ENCODE results near the gene MPP2.

MPP2 gene

GRCh38 chr17:43907425-43907981 lies at the start of gene MPP2:
Gene MPP2, minus strand, starts transcription at chr17:43907536. Its CDS starts 3,076 bp downstream, at chr17:43904460.
- Histone ChIP-seq H3K36me3 (ENCODE audit: insufficient read depth, low read length) (no peaks in the 10 kb centered on the region), H3K27me3 (ENCODE audit: insufficient read depth, low read length) (peaks cover 4% of the 10 kb centered on the region; the same call in 1 of the 2 replicates), H3K4me3 (ENCODE audit: low read depth, low read length) (peak within 1 kb of the TSS; percentile 87), H3K79me2 (ENCODE audit: control insufficient read depth, insufficient read depth, low read length, unreplicated experiment) (no peaks in the 10 kb centered on the region), H2AFZ (ENCODE audit: low read length, unreplicated experiment) (peak within 1 kb of the TSS; percentile 56), H3K27ac (ENCODE audit: low read depth, low read length) (no peak within 1 kb of the TSS), H3K4me1 (ENCODE audit: control insufficient read depth, insufficient read depth, low read length, unreplicated experiment) (peaks cover 9% of the 10 kb centered on the region)

GRCh38 chr17:43956222-43956621 lies 48.9 kb upstream of the MPP2 start:
- Histone ChIP-seq H3K27ac (ENCODE audit: low read depth, low read length) (no peak overlapping the region), H3K36me3 (ENCODE audit: insufficient read depth, low read length) (no peaks in the 10 kb centered on the region), H3K79me2 (ENCODE audit: control insufficient read depth, insufficient read depth, low read length, unreplicated experiment) (no peaks in the 10 kb centered on the region), H2AFZ (ENCODE audit: low read length, unreplicated experiment) (no peak overlapping the region), H3K27me3 (ENCODE audit: insufficient read depth, low read length) (peaks cover 35% of the 10 kb centered on the region), H3K4me1 (ENCODE audit: control insufficient read depth, insufficient read depth, low read length, unreplicated experiment) (peaks cover 26% of the 10 kb centered on the region), H3K4me3 (ENCODE audit: low read depth, low read length) (no peak overlapping the region)

GRCh38 chr17:43953746-43954145 lies 46.4 kb upstream of the MPP2 start, which contains the start of gene PYY:
Gene PYY, minus strand, starts transcription at chr17:43953940. Its CDS starts 457 bp downstream, at chr17:43953483.
- Histone ChIP-seq H3K4me3 (ENCODE audit: low read depth, low read length) (peak within 1 kb of the TSS; percentile 15; the same call in 1 of the 2 replicates), H3K27ac (ENCODE audit: low read depth, low read length) (no peak within 1 kb of the TSS), H3K4me1 (ENCODE audit: control insufficient read depth, insufficient read depth, low read length, unreplicated experiment) (peaks cover 15% of the 10 kb centered on the region)

GRCh38 chr17:43952724-43953666 lies 45.7 kb upstream of the MPP2 start:
- no peaks in the 10 kb centered on the region for H3K79me2 ChIP-seq (ENCODE audit: control insufficient read depth, insufficient read depth, low read length, unreplicated experiment)
- no peak overlapping the region for H2AFZ ChIP-seq (ENCODE audit: low read length, unreplicated experiment)
- H3K4me1 ChIP-seq (ENCODE audit: control insufficient read depth, insufficient read depth, low read length, unreplicated experiment) = peaks cover 10% of the 10 kb centered on the region
- H3K27ac ChIP-seq (ENCODE audit: low read depth, low read length) = no peak overlapping the region
- peak overlapping the region; percentile 15; the same call in 1 of the 2 replicates for H3K4me3 ChIP-seq (ENCODE audit: low read depth, low read length)
- H3K27me3 ChIP-seq (ENCODE audit: insufficient read depth, low read length) = peaks cover 43% of the 10 kb centered on the region
- H3K36me3 ChIP-seq (ENCODE audit: insufficient read depth, low read length) = no peaks in the 10 kb centered on the region

More at GRCh38 chr17:43953746-43954145, 46.4 kb upstream of the MPP2 start, which contains the start of gene PYY:
- H2AFZ ChIP-seq (ENCODE audit: low read length, unreplicated experiment) = no peak within 1 kb of the TSS
- H3K36me3 ChIP-seq (ENCODE audit: insufficient read depth, low read length) = no peaks in the 10 kb centered on the region
- peaks cover 43% of the 10 kb centered on the region for H3K27me3 ChIP-seq (ENCODE audit: insufficient read depth, low read length)
- H3K79me2 ChIP-seq (ENCODE audit: control insufficient read depth, insufficient read depth, low read length, unreplicated experiment) = no peaks in the 10 kb centered on the region

- no peaks in the 10 kb centered on the region for H3K79me2 ChIP-seq (ENCODE audit: control insufficient read depth, insufficient read depth, low read length, unreplicated experiment)
- no peak overlapping the region for H3K27ac ChIP-seq (ENCODE audit: low read depth, low read length)
- H3K4me1 ChIP-seq (ENCODE audit: control insufficient read depth, insufficient read depth, low read length, unreplicated experiment) = peaks cover 10% of the 10 kb centered on the region
- no peaks in the 10 kb centered on the region for H3K36me3 ChIP-seq (ENCODE audit: insufficient read depth, low read length)
- peaks cover 43% of the 10 kb centered on the region for H3K27me3 ChIP-seq (ENCODE audit: insufficient read depth, low read length)
- H2AFZ ChIP-seq (ENCODE audit: low read length, unreplicated experiment) = no peak overlapping the region
- no peak overlapping the region for H3K4me3 ChIP-seq (ENCODE audit: low read depth, low read length)
Measured at GRCh38 chr17:43952351-43952723, 45.0 kb upstream of the MPP2 start.

GRCh38 chr17:43951750-43952149 lies 44.4 kb upstream of the MPP2 start:
- Histone ChIP-seq H3K79me2 (ENCODE audit: control insufficient read depth, insufficient read depth, low read length, unreplicated experiment) (no peaks in the 10 kb centered on the region), H2AFZ (ENCODE audit: low read length, unreplicated experiment) (no peak overlapping the region), H3K27ac (ENCODE audit: low read depth, low read length) (no peak overlapping the region), H3K27me3 (ENCODE audit: insufficient read depth, low read length) (peaks cover 43% of the 10 kb centered on the region), H3K4me1 (ENCODE audit: control insufficient read depth, insufficient read depth, low read length, unreplicated experiment) (peaks cover 9% of the 10 kb centered on the region), H3K36me3 (ENCODE audit: insufficient read depth, low read length) (no peaks in the 10 kb centered on the region), H3K4me3 (ENCODE audit: low read depth, low read length) (no peak overlapping the region)

- Histone ChIP-seq H3K27me3 (ENCODE audit: insufficient read depth, low read length) (peaks cover 43% of the 10 kb centered on the region), H3K4me3 (ENCODE audit: low read depth, low read length) (no peak overlapping the region), H3K79me2 (ENCODE audit: control insufficient read depth, insufficient read depth, low read length, unreplicated experiment) (no peaks in the 10 kb centered on the region), H3K27ac (ENCODE audit: low read depth, low read length) (no peak overlapping the region), H3K4me1 (ENCODE audit: control insufficient read depth, insufficient read depth, low read length, unreplicated experiment) (no peaks in the 10 kb centered on the region), H3K36me3 (ENCODE audit: insufficient read depth, low read length) (no peaks in the 10 kb centered on the region), H2AFZ (ENCODE audit: low read length, unreplicated experiment) (no peak overlapping the region)
Measured at GRCh38 chr17:43950554-43950953, 43.2 kb upstream of the MPP2 start.

- H2AFZ ChIP-seq (ENCODE audit: low read length, unreplicated experiment) = no peak overlapping the region
- no peaks in the 10 kb centered on the region for H3K79me2 ChIP-seq (ENCODE audit: control insufficient read depth, insufficient read depth, low read length, unreplicated experiment)
- H3K27ac ChIP-seq (ENCODE audit: low read depth, low read length) = no peak overlapping the region
- H3K27me3 ChIP-seq (ENCODE audit: insufficient read depth, low read length) = peaks cover 43% of the 10 kb centered on the region
- no peaks in the 10 kb centered on the region for H3K4me1 ChIP-seq (ENCODE audit: control insufficient read depth, insufficient read depth, low read length, unreplicated experiment)
- H3K36me3 ChIP-seq (ENCODE audit: insufficient read depth, low read length) = no peaks in the 10 kb centered on the region
- no peak overlapping the region for H3K4me3 ChIP-seq (ENCODE audit: low read depth, low read length)
Measured at GRCh38 chr17:43949781-43950180, 42.4 kb upstream of the MPP2 start.

- no peak overlapping the region for H3K4me3 ChIP-seq (ENCODE audit: low read depth, low read length)
- peaks cover 13% of the 10 kb centered on the region for H3K27me3 ChIP-seq (ENCODE audit: insufficient read depth, low read length)
- H3K36me3 ChIP-seq (ENCODE audit: insufficient read depth, low read length) = no peaks in the 10 kb centered on the region
- peaks cover 2% of the 10 kb centered on the region for H3K4me1 ChIP-seq (ENCODE audit: control insufficient read depth, insufficient read depth, low read length, unreplicated experiment)
- no peak overlapping the region for H3K27ac ChIP-seq (ENCODE audit: low read depth, low read length)
- no peak overlapping the region for H2AFZ ChIP-seq (ENCODE audit: low read length, unreplicated experiment)
- no peaks in the 10 kb centered on the region for H3K79me2 ChIP-seq (ENCODE audit: control insufficient read depth, insufficient read depth, low read length, unreplicated experiment)
Measured at GRCh38 chr17:43946781-43947180, 39.4 kb upstream of the MPP2 start.

- H3K4me3 ChIP-seq (ENCODE audit: low read depth, low read length) = no peak overlapping the region
Measured at GRCh38 chr17:43945074-43945829, 37.9 kb upstream of the MPP2 start.

More at GRCh38 chr17:43945074-43945829, 37.9 kb upstream of the MPP2 start:
- Histone ChIP-seq H3K36me3 (ENCODE audit: insufficient read depth, low read length) (no peaks in the 10 kb centered on the region), H3K4me1 (ENCODE audit: control insufficient read depth, insufficient read depth, low read length, unreplicated experiment) (peaks cover 2% of the 10 kb centered on the region), H3K27ac (ENCODE audit: low read depth, low read length) (no peak overlapping the region), H3K27me3 (ENCODE audit: insufficient read depth, low read length) (no peaks in the 10 kb centered on the region), H3K79me2 (ENCODE audit: control insufficient read depth, insufficient read depth, low read length, unreplicated experiment) (no peaks in the 10 kb centered on the region), H2AFZ (ENCODE audit: low read length, unreplicated experiment) (no peak overlapping the region)
